Ishikawa (cell line): ENCODE results near the gene AP1S1.

Experiments
- CEBPB ChIP-seq: IDR thresholded peaks from 2 replicates; pipeline ENCODE4 v1.6.1; 2012
- EP300 ChIP-seq: IDR thresholded peaks from 2 replicates; pipeline ENCODE4 v1.6.1; 2012; ENCODE audit warnings: borderline replicate concordance
- NFIC ChIP-seq: IDR thresholded peaks from 2 replicates; pipeline ENCODE4 v1.6.1; 2012
- RAD21 ChIP-seq: IDR thresholded peaks from 2 replicates; pipeline ENCODE4 v1.6.1; 2012; ENCODE audit warnings: low read depth
- TAF1 ChIP-seq: IDR thresholded peaks from 2 replicates; pipeline ENCODE4 v1.6.1; 2012; ENCODE audit warnings: low read depth, mild to moderate bottlenecking
- TCF12 ChIP-seq: IDR thresholded peaks from 2 replicates; pipeline ENCODE4 v1.6.1; 2012; ENCODE audit warnings: low read depth
- TEAD4 ChIP-seq: IDR thresholded peaks from 2 replicates; pipeline ENCODE4 v1.6.1; 2012
- YY1 ChIP-seq: IDR thresholded peaks from 2 replicates; pipeline ENCODE4 v1.6.1; 2012; ENCODE audit warnings: low read depth
- ZBTB7A ChIP-seq: IDR thresholded peaks from 2 replicates; pipeline ENCODE4 v1.6.1; 2012; ENCODE audit warnings: low read depth
- TF ChIP-seq, protein P1 (sequence below): IDR thresholded peaks from 2 replicates; pipeline ENCODE4 v1.6.1; 2012
- TF ChIP-seq, protein P2 (sequence below): IDR thresholded peaks from 2 replicates; pipeline ENCODE4 v1.6.1; 2012
- TF ChIP-seq, protein P3 (sequence below): IDR thresholded peaks from 2 replicates; pipeline ENCODE4 v1.6.1; 2012; ENCODE audit warnings: low read depth, mild to moderate bottlenecking

DNA sequence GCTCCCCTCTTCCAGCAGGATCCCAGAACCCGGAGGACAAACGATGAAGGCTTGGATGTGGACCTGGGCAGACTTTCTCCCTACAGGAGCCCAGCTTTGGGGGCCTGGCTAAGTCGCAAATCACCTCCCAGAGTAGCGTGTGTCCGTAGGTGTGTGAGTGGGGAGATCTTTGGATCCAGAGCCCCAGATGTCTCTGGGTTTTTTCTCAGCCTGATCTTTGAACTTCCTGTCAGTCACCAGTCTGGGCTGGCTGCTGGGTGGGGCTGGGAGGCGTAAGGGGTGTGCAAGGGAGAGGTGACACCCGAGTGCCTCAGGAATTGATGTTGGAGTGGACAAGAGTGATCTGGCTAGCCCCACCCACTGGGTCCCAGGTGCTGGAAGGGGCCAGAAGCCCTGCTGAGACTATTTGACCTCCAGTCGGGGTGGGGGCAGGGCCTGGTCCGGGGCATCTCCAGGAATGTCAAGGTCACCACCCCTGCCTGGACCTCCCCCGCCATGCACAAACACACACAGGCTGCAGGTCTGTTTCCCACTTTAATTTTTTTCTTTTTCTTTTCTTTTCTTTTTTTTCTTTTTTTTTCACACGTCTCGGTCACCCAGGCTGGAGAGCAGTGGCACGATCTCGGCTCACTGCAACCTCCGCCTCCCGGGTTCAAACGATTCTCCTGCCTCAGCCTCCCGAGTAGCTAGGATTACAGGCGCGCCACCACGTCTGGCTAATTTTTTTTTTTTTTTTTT is 46.8 kb downstream of the AP1S1 start, which contains the start of gene MOGAT3:
- TF ChIP-seq CEBPB (no peak), TAF1 (no peak), TCF12 (no peak), RAD21 (no peak), EP300 (no peak), TEAD4 (no peak), YY1 (no peak), NFIC (no peak), ZBTB7A (no peak)
- TF ChIP-seq, protein P1, sequence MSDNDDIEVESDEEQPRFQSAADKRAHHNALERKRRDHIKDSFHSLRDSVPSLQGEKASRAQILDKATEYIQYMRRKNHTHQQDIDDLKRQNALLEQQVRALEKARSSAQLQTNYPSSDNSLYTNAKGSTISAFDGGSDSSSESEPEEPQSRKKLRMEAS, result no peak
- TF ChIP-seq, protein P2, sequence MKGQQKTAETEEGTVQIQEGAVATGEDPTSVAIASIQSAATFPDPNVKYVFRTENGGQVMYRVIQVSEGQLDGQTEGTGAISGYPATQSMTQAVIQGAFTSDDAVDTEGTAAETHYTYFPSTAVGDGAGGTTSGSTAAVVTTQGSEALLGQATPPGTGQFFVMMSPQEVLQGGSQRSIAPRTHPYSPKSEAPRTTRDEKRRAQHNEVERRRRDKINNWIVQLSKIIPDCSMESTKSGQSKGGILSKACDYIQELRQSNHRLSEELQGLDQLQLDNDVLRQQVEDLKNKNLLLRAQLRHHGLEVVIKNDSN, result no peak
- TF ChIP-seq, protein P3, sequence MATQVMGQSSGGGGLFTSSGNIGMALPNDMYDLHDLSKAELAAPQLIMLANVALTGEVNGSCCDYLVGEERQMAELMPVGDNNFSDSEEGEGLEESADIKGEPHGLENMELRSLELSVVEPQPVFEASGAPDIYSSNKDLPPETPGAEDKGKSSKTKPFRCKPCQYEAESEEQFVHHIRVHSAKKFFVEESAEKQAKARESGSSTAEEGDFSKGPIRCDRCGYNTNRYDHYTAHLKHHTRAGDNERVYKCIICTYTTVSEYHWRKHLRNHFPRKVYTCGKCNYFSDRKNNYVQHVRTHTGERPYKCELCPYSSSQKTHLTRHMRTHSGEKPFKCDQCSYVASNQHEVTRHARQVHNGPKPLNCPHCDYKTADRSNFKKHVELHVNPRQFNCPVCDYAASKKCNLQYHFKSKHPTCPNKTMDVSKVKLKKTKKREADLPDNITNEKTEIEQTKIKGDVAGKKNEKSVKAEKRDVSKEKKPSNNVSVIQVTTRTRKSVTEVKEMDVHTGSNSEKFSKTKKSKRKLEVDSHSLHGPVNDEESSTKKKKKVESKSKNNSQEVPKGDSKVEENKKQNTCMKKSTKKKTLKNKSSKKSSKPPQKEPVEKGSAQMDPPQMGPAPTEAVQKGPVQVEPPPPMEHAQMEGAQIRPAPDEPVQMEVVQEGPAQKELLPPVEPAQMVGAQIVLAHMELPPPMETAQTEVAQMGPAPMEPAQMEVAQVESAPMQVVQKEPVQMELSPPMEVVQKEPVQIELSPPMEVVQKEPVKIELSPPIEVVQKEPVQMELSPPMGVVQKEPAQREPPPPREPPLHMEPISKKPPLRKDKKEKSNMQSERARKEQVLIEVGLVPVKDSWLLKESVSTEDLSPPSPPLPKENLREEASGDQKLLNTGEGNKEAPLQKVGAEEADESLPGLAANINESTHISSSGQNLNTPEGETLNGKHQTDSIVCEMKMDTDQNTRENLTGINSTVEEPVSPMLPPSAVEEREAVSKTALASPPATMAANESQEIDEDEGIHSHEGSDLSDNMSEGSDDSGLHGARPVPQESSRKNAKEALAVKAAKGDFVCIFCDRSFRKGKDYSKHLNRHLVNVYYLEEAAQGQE, result no peak
